IMR-90 (cell line): ENCODE results near the gene VASN. TPM values are rescaled to one million over a fixed set of nuclear protein-coding genes. Genes with fewer than 3 reads are reported as not detected.

Source experiments
- ATAC-seq: fragments of 200-7000 bp; cut with Tn5 transposase; 2 replicates; pipeline ENCODE4 v1.9.1; 2020; ENCODE audit warnings: low read depth, mild to moderate bottlenecking, moderate library complexity
- BruUV-seq: library from RNA; stranded (reverse); fragments of 400-500 nt; replicated peaks from 2 replicates; lab custom pipeline; 2021; lab: Mats Ljungman, UMichigan
- CTCF ChIA-PET: fragments of 300-600 bp; formaldehyde crosslinking; extraction: SDS; loops from one replicate; lab custom pipeline; 2021; ENCODE audit warnings: antibody characterized with exemption; lab: Yijun Ruan, JAX
- POLR2A ChIA-PET: fragments of 300-600 bp; sonication (Branson Sonifier 250); formaldehyde crosslinking; loops from one replicate; lab custom pipeline; 2022; ENCODE audit warnings: antibody characterized with exemption; ENCODE audit not compliant: unreplicated experiment; lab: Charles Lee
- DNase-seq: peaks from one replicate; pipeline ENCODE4 v3.0.0; 2013
- H2AFZ ChIP-seq: replicated peaks from 2 replicates; pipeline ENCODE3; 2013; ENCODE audit warnings: low read length, mild to moderate bottlenecking; ENCODE audit not compliant: poor library complexity
- H2AK5ac ChIP-seq: 2 replicates; pipeline ENCODE4 v1.6.1; 2013; ENCODE audit warnings: low read depth, low read length, inconsistent platforms
- H2AK9ac ChIP-seq: replicated peaks from 2 replicates; pipeline ENCODE3; 2013; ENCODE audit warnings: mild to moderate bottlenecking, low read depth, low read length, moderate library complexity; ENCODE audit not compliant: poor library complexity
- H2BK120ac ChIP-seq: 2 replicates; pipeline ENCODE4 v1.6.1; 2013; ENCODE audit warnings: low read depth, low read length, inconsistent platforms
- H2BK15ac ChIP-seq: 3 replicates; pipeline ENCODE4 v1.6.1; 2013; ENCODE audit warnings: low read depth, low read length, inconsistent platforms
- H2BK20ac ChIP-seq: 2 replicates; pipeline ENCODE4 v1.6.1; 2013; ENCODE audit warnings: low read depth, mild to moderate bottlenecking, inconsistent platforms, low read length, moderate library complexity
- H2BK5ac ChIP-seq: 2 replicates; pipeline ENCODE4 v1.6.1; 2013; ENCODE audit warnings: mild to moderate bottlenecking, low read depth, low read length, inconsistent platforms; ENCODE audit not compliant: poor library complexity, severe bottlenecking
- H3K14ac ChIP-seq: replicated peaks from 2 replicates; pipeline ENCODE4 v1.6.1; 2013; ENCODE audit warnings: low read depth, low read length, inconsistent platforms
- H3K18ac ChIP-seq: 2 replicates; pipeline ENCODE4 v1.6.1; 2013; ENCODE audit warnings: low read depth, low read length, control low read depth
- H3K23ac ChIP-seq: 2 replicates; pipeline ENCODE4 v1.6.1; 2013; ENCODE audit warnings: low read depth, low read length, inconsistent platforms
- H3K27ac ChIP-seq: 2 replicates; pipeline ENCODE4 v1.5.1; 2013; ENCODE audit warnings: mild to moderate bottlenecking, control low read depth, low read length; ENCODE audit not compliant: insufficient read depth
- H3K27me3 ChIP-seq: 2 replicates; pipeline ENCODE4 v1.6.1; 2013; ENCODE audit warnings: low read length; ENCODE audit not compliant: control insufficient read depth, insufficient read depth
- H3K36me3 ChIP-seq: 2 replicates; pipeline ENCODE4 v1.6.1; 2013; ENCODE audit warnings: low read length, mixed read lengths; ENCODE audit not compliant: control insufficient read depth, insufficient read depth
- H3K4ac ChIP-seq: 2 replicates; pipeline ENCODE4 v1.6.1; 2013; ENCODE audit warnings: low read depth, low read length, inconsistent platforms
- H3K4me1 ChIP-seq: 2 replicates; pipeline ENCODE4 v1.6.1; 2013; ENCODE audit warnings: low read length, mixed read lengths; ENCODE audit not compliant: control insufficient read depth, insufficient read depth
- H3K4me2 ChIP-seq: 2 replicates; pipeline ENCODE4 v1.6.1; 2013; ENCODE audit warnings: low read depth, mild to moderate bottlenecking, control low read depth, low read length, moderate library complexity
- H3K4me3 ChIP-seq: 2 replicates; pipeline ENCODE4 v1.5.1; 2013; ENCODE audit warnings: low read depth, mild to moderate bottlenecking, control low read depth, low read length, moderate library complexity; ENCODE audit not compliant: insufficient read depth
- H3K56ac ChIP-seq: 2 replicates; pipeline ENCODE4 v1.6.1; 2013; ENCODE audit warnings: low read length, inconsistent platforms; ENCODE audit not compliant: insufficient read depth; ENCODE audit errors: extremely low read depth
- H3K79me1 ChIP-seq, 2 experiments: 2 replicates each; pipeline ENCODE4 v1.6.1; 2013; ENCODE audit warnings: low read length in 2 of 2, inconsistent platforms in 1 of 2, low read depth in 1 of 2
- H3K9ac ChIP-seq: 2 replicates; pipeline ENCODE4 v1.6.1; 2013; ENCODE audit warnings: low read depth, low read length, control low read depth
- H3K9me1 ChIP-seq: 2 replicates; pipeline ENCODE4 v1.6.1; 2013; ENCODE audit warnings: low read length, inconsistent platforms; ENCODE audit not compliant: insufficient read depth
- H3K9me3 ChIP-seq: 2 replicates; pipeline ENCODE4 v1.6.1; 2013; ENCODE audit warnings: low read length; ENCODE audit not compliant: control insufficient read depth, insufficient read depth
- H4K20me1 ChIP-seq: 2 replicates; pipeline ENCODE4 v1.6.1; 2013; ENCODE audit warnings: low read length, inconsistent platforms; ENCODE audit not compliant: insufficient read depth
- H4K5ac ChIP-seq: 2 replicates; pipeline ENCODE4 v1.6.1; 2013; ENCODE audit warnings: mild to moderate bottlenecking, low read depth, low read length, control low read depth
- H4K8ac ChIP-seq, 2 experiments: 2 replicates each; pipeline ENCODE4 v1.6.1; 2013; ENCODE audit warnings: low read depth in 2 of 2, low read length in 2 of 2, control low read depth in 1 of 2, inconsistent platforms in 1 of 2
- H4K91ac ChIP-seq: 2 replicates; pipeline ENCODE4 v1.6.1; 2013; ENCODE audit warnings: low read depth, low read length, inconsistent platforms; ENCODE audit not compliant: insufficient read depth
- CEBPB ChIP-seq: IDR thresholded peaks from 2 replicates; pipeline ENCODE4 v1.6.1; 2012; ENCODE audit warnings: low read depth, low read length, improper control_type of control experiment
- CTCF ChIP-seq: conservative IDR thresholded peaks from 2 replicates; pipeline ENCODE4 v1.5.1; 2012; ENCODE audit warnings: mild to moderate bottlenecking, low read depth, low read length, improper control_type of control experiment
- ELK1 ChIP-seq: fragments of 150-350 bp; IDR thresholded peaks from 2 replicates; pipeline ENCODE4 v1.6.1; 2016; ENCODE audit warnings: low read depth, mild to moderate bottlenecking, low read length, moderate library complexity, borderline replicate concordance
- FOS ChIP-seq: fragments of 150-350 bp; IDR thresholded peaks from 2 replicates; pipeline ENCODE4 v1.6.1; 2016; ENCODE audit warnings: low read depth, low read length
- MAZ ChIP-seq: IDR thresholded peaks from 2 replicates; pipeline ENCODE4 v1.6.1; 2012; ENCODE audit warnings: low read depth, mild to moderate bottlenecking, low read length, improper control_type of control experiment, moderate library complexity, borderline replicate concordance
- WGBS, 2 experiments: methylation state at CpG; one replicate each; pipeline versions ENCODE4 v1.1.5 to v1.1.7; 2013; ENCODE audit warnings: missing lambda C conversion rate in 2 of 2; ENCODE audit not compliant: insufficient read length in 1 of 2; ENCODE audit errors: extremely low coverage in 2 of 2; 5-methylcytosine and 5-hydroxymethylcytosine counted together
- dilution Hi-C: fragments of 300-500 bp; cut with HindIII; formaldehyde crosslinking; loops from one replicate; pipeline ENCODE4 v1.14.3; 2018; ENCODE audit warnings: low sequenced_read_pairs; ENCODE audit not compliant: unreplicated experiment
- in situ Hi-C: fragments of 300-500 bp; cut with MboI; formaldehyde crosslinking; loops from 3 replicates; pipeline ENCODE4 v1.14.3; 2019; ENCODE audit warnings: low sequenced_read_pairs, inconsistent platforms, mixed read lengths
- intact Hi-C: fragments of 100-400 bp; cut with micrococcal nuclease; formaldehyde crosslinking; loops from 2 replicates; pipeline ENCODE4 v1.10.0; 2022
- polyA plus RNA-seq, 3 experiments: library from polyadenylated mRNA; depleted of rRNA; stranded (reverse); fragments of >200 nt; gene quantifications; 2 replicates each; pipeline ENCODE4 v1.2.3, GENCODE V29; 2012; ENCODE audit warnings: low replicate concordance in 1 of 3
- total RNA-seq: library from RNA; depleted of rRNA; stranded (reverse); fragments of >200 nt; gene quantifications from 2 replicates; pipeline ENCODE4 v1.2.3, GENCODE V29; 2012
- TF ChIP-seq, protein P1 (sequence below): fragments of 150-350 bp; IDR thresholded peaks from 2 replicates; pipeline ENCODE4 v1.6.1; 2017; ENCODE audit warnings: mild to moderate bottlenecking, antibody characterized with exemption, low read length, low read depth

Gene VASN
- total and polyA plus RNA-seq, 2 of the 4 experiments (the other 2 are of a cell fraction), result 9.3 to 87.2 TPM

DNA sequence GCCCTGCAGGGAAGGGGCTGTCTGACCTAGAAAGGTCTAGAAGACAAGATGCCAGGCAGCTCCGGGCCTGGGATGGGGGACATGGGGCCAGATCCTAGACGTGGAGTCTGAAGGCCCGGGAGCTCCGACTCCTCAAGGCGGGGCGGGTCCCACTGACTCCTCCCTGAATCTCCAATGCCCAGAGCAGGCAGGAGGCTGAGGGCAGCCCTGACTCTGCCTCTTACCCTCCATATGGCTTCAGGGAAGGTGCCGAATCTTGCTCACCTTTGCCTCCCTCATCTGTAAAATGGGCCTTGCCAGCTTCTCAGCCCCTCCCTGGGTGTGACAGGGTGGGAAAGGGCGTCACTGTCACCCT is 14.8 kb downstream of the VASN start:
- peaks cover 0 to 79% of the 10 kb centered on the region in 2 experiments; a peak in 2 of 4 replicates for H3K79me1 ChIP-seq
- TF ChIP-seq FOS (no peak), ELK1 (no peak), CEBPB (no peak), MAZ (0 out of 2 replicates have a peak, but pooled peaks have one; percentile 8), CTCF (no peak)
- TF ChIP-seq, protein P1, sequence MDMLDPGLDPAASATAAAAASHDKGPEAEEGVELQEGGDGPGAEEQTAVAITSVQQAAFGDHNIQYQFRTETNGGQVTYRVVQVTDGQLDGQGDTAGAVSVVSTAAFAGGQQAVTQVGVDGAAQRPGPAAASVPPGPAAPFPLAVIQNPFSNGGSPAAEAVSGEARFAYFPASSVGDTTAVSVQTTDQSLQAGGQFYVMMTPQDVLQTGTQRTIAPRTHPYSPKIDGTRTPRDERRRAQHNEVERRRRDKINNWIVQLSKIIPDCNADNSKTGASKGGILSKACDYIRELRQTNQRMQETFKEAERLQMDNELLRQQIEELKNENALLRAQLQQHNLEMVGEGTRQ, result no peak
- H4K20me1 ChIP-seq, result peaks cover 58% of the 10 kb centered on the region
- no peak overlapping the region for H2BK15ac ChIP-seq
- no peak overlapping the region for H3K18ac ChIP-seq
- WGBS, 2 experiments, result no CpG with 5 or more reads among the region's 8 CpGs
- H2BK5ac ChIP-seq, result peak overlapping the region; percentile 15
- DNase-seq (no peak), ATAC-seq (peak; percentile 33)
- H2AK5ac ChIP-seq, result peak overlapping the region; percentile 90
- peaks cover 33% of the 10 kb centered on the region for H3K4me1 ChIP-seq
- H3K9me3 ChIP-seq, result no peaks in the 10 kb centered on the region
- H3K14ac ChIP-seq, result no peak overlapping the region; the same call in 1 of the 2 replicates
- H3K4me2 ChIP-seq, result no peak overlapping the region
- peak overlapping the region; percentile 59 for H3K4ac ChIP-seq
- peak overlapping the region; percentile 49; the same call in 1 of the 2 replicates for H2BK120ac ChIP-seq
- BruUV-seq, result no TSS peak
- H4K8ac ChIP-seq, result 0 out of 4 replicates have a peak overlapping the region, but pooled peaks of 1 of the 2 experiments have one; percentile 9
- H3K23ac ChIP-seq, result no peak overlapping the region
- no peak overlapping the region for H3K4me3 ChIP-seq
- CTCF ChIA-PET, result interaction anchor here (2.4 kb wide), 1 partner anchor 16 kb away, joined by 7 read pairs; no protein-coding TSS in a partner anchor
- no peak overlapping the region for H3K9ac ChIP-seq
- H2BK20ac ChIP-seq, result no peak overlapping the region; the same call in 1 of the 2 replicates
- H2AK9ac ChIP-seq, result peak overlapping the region; percentile 86
- intact Hi-C loops, result no loop called here
- no peak overlapping the region for H4K5ac ChIP-seq
- in situ Hi-C loops, result no loop called here
- dilution Hi-C loops, result no loop called here
- H3K36me3 ChIP-seq, result peaks cover 30% of the 10 kb centered on the region
- H3K56ac ChIP-seq, result no peak overlapping the region
- peak overlapping the region; percentile 5 for H2AFZ ChIP-seq
- peaks cover 21% of the 10 kb centered on the region for H3K9me1 ChIP-seq
- POLR2A ChIA-PET, result interaction anchor here (1.4 kb wide), 1 partner anchor 9 kb away, joined by 4 read pairs; no protein-coding TSS in a partner anchor
- H3K27me3 ChIP-seq, result no peaks in the 10 kb centered on the region
- peak overlapping the region; percentile 66; the same call in 1 of the 2 replicates for H4K91ac ChIP-seq
- H3K27ac ChIP-seq, result peak overlapping the region; percentile 30; the same call in 1 of the 2 replicates
